Cardiac muscle cell (in vitro differentiated cells and primary cell): ENCODE data around the gene CPNE4. TPM values are rescaled to one million over a fixed set of nuclear protein-coding genes. Genes with fewer than 3 reads are reported as not detected.
A peak's percentile ranks its signal among the peaks of the same experiment; 100 is the strongest.
"Not testable (repeated sequence)": the region's sequence is repeated elsewhere in the genome, so short reads cannot be mapped to it uniquely, and the experiment has no call there.

ENCODE experiments used
- DNase-seq, 2 donors: peaks; one replicate each; pipeline versions ENCODE4 v3.0.0 to v3.0.0-alpha.2; 2010 to 2017; ENCODE audit warnings: low read depth in 1 of 2, low spot score in 1 of 2
- H3K27ac ChIP-seq: fragments of 200-600 bp; sonication (generic); 2 replicates; pipeline ENCODE4 v1.5.1; 2016
- H3K27me3 ChIP-seq: fragments of 200-600 bp; sonication (generic); 2 replicates; pipeline ENCODE4 v1.6.0; 2016; ENCODE audit warnings: control low read depth
- H3K36me3 ChIP-seq: fragments of 200-600 bp; sonication (generic); 2 replicates; pipeline ENCODE4 v1.5.1; 2016; ENCODE audit warnings: control low read depth
- H3K4me1 ChIP-seq: fragments of 200-600 bp; sonication (generic); 2 replicates; pipeline ENCODE4 v1.8.1; 2017; ENCODE audit warnings: low read depth, mild to moderate bottlenecking, mixed run types
- H3K4me3 ChIP-seq: fragments of 200-600 bp; sonication (generic); 2 replicates; pipeline ENCODE4 v1.5.1; 2016; ENCODE audit warnings: mild to moderate bottlenecking
- H3K9me3 ChIP-seq: fragments of 200-600 bp; sonication (generic); 2 replicates; pipeline ENCODE4 v1.5.1; 2017; ENCODE audit warnings: low read depth, mild to moderate bottlenecking, control low read depth
- CTCF ChIP-seq: IDR thresholded peaks from 2 replicates; pipeline ENCODE4 v1.5.1; 2012; ENCODE audit warnings: low read depth, mild to moderate bottlenecking, low read length
- polyA plus RNA-seq: library from polyadenylated mRNA; unstranded; fragments of >200 nt; fragmentation: Nextera tagmentation; extraction: Ambion mirVana; gene quantifications from 2 replicates; pipeline ENCODE4 v1.2.1, GENCODE V29; 2016
- total RNA-seq: library from RNA; depleted of rRNA; stranded (reverse); fragments of >200 nt; gene quantifications from 2 replicates; pipeline ENCODE4 v1.2.3, GENCODE V29; 2016

The CPNE4 gene
- total and polyA plus RNA-seq, 2 experiments from 2014 or later = 3.3 to 7.6 TPM

GRCh38 chr3:131892331-131892730 lies 142.5 kb downstream of the CPNE4 start:
- Histone ChIP-seq H3K4me3 (no peak overlapping the region), H3K27me3 (no peaks in the 10 kb centered on the region), H3K27ac (no peak overlapping the region), H3K9me3 (no peaks in the 10 kb centered on the region), H3K36me3 (no peaks in the 10 kb centered on the region), H3K4me1 (no peaks in the 10 kb centered on the region)
- TF ChIP-seq CTCF = peak; percentile 8
- peak in 1 of 2 donors; percentile 8 for DNase-seq

- DNase-seq, H3K27ac ChIP-seq, H3K4me3 ChIP-seq, H3K27me3 ChIP-seq, H3K36me3 ChIP-seq, H3K4me1 ChIP-seq, H3K9me3 ChIP-seq: not testable (repeated sequence)
Measured at GRCh38 chr3:131885871-131886270, 148.9 kb downstream of the CPNE4 start.

- no peak overlapping the region for H3K4me3 ChIP-seq
- H3K9me3 ChIP-seq = no peaks in the 10 kb centered on the region
- H3K36me3 ChIP-seq = no peaks in the 10 kb centered on the region
- DNase-seq = no peak
- no peaks in the 10 kb centered on the region for H3K4me1 ChIP-seq
- no peaks in the 10 kb centered on the region for H3K27me3 ChIP-seq
- TF ChIP-seq CTCF = no peak
- H3K27ac ChIP-seq = no peak overlapping the region
Measured at GRCh38 chr3:131883711-131884407, 151.0 kb downstream of the CPNE4 start.

- H3K4me1 ChIP-seq = no peaks in the 10 kb centered on the region
- no peak for TF ChIP-seq CTCF
- H3K9me3 ChIP-seq = no peaks in the 10 kb centered on the region
- no peaks in the 10 kb centered on the region for H3K27me3 ChIP-seq
- no peak overlapping the region for H3K27ac ChIP-seq
- no peaks in the 10 kb centered on the region for H3K36me3 ChIP-seq
- no peak for DNase-seq
- H3K4me3 ChIP-seq = no peak overlapping the region
Measured at GRCh38 chr3:131883086-131883485, 151.7 kb downstream of the CPNE4 start.

- DNase-seq = no peak
- no peaks in the 10 kb centered on the region for H3K27me3 ChIP-seq
- no peak for TF ChIP-seq CTCF
Measured at GRCh38 chr3:131881777-131882176, 153.0 kb downstream of the CPNE4 start.

GRCh38 chr3:131880948-131881347 lies 153.9 kb downstream of the CPNE4 start:
- no peaks in the 10 kb centered on the region for H3K36me3 ChIP-seq
- H3K9me3 ChIP-seq = no peaks in the 10 kb centered on the region
- no peak overlapping the region for H3K27ac ChIP-seq
- no peak for TF ChIP-seq CTCF
- no peaks in the 10 kb centered on the region for H3K4me1 ChIP-seq
- H3K4me3 ChIP-seq = no peak overlapping the region
- no peaks in the 10 kb centered on the region for H3K27me3 ChIP-seq
- no peak for DNase-seq

More at GRCh38 chr3:131881777-131882176, 153.0 kb downstream of the CPNE4 start:
- Histone ChIP-seq H3K4me1 (no peaks in the 10 kb centered on the region), H3K9me3 (no peaks in the 10 kb centered on the region), H3K27ac (no peak overlapping the region), H3K4me3 (no peak overlapping the region), H3K36me3 (no peaks in the 10 kb centered on the region)
